DMS53 (cell line): ENCODE results near the gene JMJD6.
"Not testable (repeated sequence)": the region's sequence is repeated elsewhere in the genome, so short reads cannot be mapped to it uniquely, and the experiment has no call there.

ENCODE experiments used
- DNase-seq: peaks from one replicate; lab custom pipeline; 2025; lab: John Stamatoyannopoulos, UW

Gene JMJD6

DNA sequence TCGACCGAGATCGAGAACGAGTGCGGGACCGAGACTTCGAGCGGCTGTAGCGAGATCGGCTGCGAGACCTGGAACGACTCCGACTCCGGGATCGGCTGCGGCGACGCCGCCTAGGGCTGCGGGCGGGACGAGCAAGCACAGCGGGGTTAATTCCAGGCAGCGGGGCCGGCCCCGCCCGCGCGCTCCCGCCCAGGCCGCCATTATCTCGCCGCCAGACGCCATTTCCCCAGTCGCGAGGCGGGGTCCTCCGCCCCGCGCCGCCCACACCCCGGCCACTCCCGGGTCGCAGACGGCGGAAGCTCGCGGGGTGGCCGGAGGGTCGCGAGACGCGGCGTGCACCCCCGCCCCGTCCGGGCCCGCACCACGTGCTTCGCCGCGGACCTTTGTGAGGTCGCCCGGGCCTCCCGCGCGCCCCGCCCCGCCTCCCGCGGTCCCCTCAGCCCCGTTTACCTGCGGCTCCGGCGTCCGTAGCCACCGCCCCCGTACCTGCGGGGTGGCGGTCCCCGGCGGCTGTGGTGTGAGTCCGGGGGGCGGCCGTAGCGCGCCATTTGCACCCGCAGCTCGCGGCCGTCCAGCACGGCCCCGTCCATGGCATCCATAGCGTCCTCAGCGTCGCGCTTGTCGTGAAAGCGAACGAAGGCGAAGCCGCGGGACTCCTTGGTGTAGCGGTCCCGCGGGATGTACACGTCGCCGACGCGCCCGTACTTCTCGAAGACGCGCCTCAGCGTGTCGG is 10.1 kb upstream of the JMJD6 start:
- DNase-seq, result peak; percentile 85

GRCh38 chr17:76735586-76736348 is 9.4 kb upstream of the JMJD6 start:
- DNase-seq, result peak; percentile 56

DNA sequence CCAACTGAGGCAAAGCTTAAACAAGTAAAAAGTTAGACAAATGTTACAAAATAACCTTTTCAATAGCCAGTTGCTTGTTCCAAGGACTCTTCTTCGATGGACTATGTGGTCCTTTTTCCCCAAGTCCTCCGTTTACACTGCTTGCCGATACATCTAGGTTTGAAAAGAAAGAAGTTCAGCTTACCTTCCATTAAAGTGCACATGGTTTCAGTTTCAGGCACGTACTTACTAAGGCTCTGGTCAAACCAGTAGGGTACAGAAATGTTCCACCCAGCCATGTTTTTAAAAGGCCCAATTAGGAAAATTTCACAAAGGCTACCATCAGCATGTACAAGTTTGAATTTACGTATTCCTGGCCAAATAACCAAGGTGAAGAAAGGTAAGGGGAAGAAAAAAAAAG is 8.6 kb upstream of the JMJD6 start:
- peak; percentile 60 for DNase-seq

GRCh38 chr17:76734080-76734840 is 7.9 kb upstream of the JMJD6 start:
- peak; percentile 44 for DNase-seq

DNA sequence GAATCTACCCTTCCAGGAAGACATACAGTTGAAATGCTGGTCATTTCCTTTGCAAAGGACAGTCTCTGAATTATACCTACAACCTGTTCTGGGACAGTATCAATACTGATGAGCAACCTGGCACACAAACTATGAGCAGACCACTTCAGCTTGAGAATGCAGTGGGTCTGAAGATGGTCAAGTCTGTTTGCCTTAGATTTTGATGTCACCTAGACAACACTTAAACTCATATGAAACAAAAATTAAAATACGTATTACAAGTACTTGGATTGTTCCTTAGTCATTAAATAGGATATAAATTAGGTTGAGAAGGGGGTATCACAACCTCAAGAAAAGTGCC is 7.2 kb upstream of the JMJD6 start:
- DNase-seq, result peak; percentile 49

DNA sequence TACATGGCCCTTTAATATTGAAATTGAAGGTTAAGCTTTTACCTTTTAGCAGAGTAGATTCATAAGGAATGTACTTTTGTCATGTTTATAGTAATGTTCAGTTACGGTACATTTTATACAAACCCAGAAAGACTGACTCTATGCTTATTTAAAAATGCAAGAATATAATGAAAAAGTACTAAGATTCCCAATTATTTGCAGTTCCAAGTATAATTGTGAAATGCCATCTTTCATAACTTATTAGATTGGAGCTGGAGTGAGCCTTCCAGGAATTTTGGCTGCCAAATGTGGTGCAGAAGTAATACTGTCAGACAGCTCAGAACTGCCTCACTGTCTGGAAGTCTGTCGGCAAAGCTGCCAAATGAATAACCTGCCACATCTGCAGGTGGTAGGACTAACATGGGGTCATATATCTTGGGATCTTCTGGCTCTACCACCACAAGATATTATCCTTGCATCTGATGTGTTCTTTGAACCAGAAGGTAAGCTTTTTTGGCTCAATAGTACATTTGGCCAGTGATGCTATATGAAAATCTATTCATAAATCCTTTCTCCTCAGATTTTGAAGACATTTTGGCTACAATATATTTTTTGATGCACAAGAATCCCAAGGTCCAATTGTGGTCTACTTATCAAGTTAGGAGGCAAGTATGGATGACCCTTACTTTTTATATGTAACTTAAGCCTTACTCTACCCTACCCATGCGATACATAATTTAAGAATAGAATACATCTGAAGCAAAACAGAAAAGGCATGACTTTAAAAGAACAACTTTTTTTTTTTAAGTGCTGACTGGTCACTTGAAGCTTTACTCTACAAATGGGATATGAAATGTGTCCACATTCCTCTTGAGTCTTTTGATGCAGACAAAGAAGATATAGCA is 6.6 kb upstream of the JMJD6 start:
- DNase-seq, result peak; percentile 49

- DNase-seq, result peak; percentile 38
Measured at GRCh38 chr17:76731800-76732733, 5.7 kb upstream of the JMJD6 start.

DNA sequence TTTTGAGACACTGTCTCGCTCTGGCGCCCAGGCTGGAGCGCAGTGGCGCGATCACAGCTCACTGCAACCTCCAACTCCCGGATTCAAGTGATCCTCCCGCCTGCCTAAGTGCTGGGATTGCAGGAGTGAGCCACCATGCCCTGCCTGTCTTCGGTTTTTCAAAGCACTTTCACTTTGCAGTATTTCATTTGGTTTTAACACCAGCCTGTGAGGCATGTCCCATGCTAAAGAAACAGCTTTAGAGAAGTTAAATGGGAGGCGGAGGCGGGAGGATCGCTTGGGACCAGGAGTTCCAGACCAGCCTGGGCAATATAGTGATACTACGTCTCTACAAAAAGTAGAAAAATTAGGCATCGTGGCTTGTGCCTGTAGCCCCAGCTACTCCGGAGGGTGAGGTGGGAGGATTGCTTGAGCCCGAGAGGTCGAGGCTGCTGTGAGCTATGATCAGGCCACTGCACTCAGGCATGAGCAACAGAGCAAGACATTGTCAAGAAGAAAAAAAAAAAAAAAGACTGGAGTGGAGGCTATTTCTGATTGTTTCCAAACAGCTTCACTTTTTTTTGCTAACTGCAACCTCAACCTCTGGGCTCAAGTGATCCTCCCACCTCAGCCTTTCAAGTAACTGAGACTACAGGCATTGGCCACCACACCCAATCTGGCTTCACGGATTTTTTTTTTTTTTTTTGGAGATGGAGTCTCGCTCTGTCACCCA is 1.5 kb upstream of the JMJD6 start:
- peak; percentile 46 for DNase-seq

DNA sequence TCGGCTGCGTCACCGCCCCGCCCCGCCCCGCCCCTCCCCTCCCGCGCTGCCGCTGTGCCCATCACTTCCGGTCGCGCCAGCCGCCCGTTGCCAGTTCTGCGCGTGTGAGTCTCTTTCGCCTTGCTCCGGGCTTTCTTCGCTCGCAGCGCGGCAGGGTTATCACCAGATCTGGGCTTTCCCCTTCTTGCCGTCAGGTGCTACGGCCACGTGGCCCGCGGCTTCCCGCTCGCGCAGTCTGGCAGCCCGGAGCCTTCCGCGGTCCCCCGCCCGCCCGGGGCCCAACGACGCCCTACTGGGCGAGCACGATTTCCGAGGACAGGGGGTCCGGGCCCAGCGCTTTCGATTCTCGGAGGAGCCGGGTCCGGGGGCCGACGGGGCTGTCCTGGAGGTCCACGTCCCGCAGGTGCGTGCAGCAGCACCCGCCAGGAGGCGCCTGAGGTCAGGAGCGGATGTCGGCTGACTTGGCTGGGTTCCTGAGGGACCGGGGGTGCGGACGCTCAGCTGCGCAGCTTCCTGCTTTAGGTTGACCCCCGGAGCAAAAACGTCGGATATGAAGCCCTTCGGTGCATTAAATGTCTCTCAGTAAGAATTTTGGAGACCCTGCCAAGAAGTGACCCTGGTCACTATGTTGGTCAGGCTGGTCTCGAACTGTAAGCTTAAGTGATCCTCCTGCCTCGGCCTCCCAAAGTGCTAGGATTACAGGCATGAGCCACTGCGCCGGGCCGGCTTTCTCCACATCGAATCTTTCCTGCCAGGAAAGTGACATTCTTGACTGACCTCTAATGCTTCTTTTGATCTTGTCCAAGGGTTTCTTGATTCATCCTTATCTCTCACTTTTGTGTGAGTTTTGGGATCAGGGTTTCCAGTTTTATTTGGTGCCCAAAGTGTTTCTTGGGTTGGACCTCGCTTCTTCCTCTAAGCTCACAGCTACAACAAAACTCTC is 641 bp upstream of the JMJD6 start, which contains the start of gene METTL23:
TSS of gene METTL23 (plus strand) at position 64 of the 943 bp plus-strand sequence. CDS start 2,872 bp downstream, outside the sequence.
- DNase-seq, result peak; percentile 89

- DNase-seq, result peak; percentile 77
Measured at GRCh38 chr17:76725580-76726230, 701 bp downstream of the JMJD6 start.

DNA sequence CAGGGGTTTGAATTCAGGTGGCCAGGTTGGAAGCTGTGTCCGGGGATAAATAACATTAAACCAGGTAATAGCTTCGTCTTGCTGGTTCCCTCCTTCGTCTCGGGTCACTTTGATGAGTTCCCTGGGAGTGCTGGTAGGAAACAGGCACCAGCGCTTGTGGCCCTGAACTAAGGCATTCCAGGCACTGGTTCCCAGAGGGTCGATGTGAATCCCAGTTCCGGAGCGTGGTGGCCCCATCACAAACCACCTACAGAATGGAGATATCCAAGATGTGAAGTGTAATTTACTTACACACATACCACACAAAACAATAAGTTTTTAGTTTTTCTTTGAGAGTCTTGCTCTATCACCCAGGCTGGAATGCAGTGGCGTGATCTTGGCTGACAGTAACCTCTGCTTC is 2.6 kb downstream of the JMJD6 start:
- no peak for DNase-seq

- not testable (repeated sequence) for DNase-seq
Measured at GRCh38 chr17:76722977-76723376, 3.4 kb downstream of the JMJD6 start.

GRCh38 chr17:76722279-76722678 is 4.1 kb downstream of the JMJD6 start:
- no peak for DNase-seq

DNA sequence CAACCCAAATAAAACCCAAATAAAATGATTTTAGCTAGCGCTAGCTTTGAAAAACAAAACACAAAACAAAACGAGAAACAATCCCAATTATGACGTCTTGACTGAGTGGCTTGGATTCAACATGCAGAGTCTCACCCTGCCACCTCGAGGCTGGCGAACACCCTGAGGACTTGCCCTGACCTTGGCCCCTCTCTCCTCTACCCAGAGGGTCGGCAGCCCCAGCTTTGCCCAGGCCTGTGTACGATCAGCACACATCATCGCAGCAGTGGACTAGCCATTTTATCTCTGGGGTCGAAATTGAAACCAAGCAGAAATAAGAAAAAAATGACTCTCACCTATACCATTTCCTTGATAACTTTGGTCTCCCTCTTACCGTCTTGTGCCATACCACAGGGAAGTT is 4.9 kb downstream of the JMJD6 start:
- DNase-seq, result no peak

- no peak for DNase-seq
Measured at GRCh38 chr17:76720941-76721340, 5.5 kb downstream of the JMJD6 start.

DNA sequence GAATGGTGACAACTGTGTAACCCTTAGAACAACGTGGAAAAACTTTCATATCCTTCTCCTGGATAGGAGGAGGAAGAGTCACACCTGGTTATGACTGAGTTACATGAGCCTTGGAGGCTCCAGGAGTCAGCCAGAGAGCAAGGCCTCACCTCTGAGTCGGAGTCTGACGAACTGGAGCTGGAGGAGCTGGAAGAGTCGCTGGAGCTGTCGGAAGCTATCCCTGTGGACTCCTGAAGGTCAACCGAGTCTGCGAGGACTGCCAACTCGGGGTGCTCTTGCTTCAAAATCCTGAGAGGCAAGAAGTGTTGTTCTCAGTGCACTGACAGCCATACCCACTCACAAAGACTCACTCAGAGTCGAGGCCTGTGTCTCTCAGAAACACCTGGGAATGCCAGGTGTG is 6.2 kb downstream of the JMJD6 start:
- no peak for DNase-seq

DNA sequence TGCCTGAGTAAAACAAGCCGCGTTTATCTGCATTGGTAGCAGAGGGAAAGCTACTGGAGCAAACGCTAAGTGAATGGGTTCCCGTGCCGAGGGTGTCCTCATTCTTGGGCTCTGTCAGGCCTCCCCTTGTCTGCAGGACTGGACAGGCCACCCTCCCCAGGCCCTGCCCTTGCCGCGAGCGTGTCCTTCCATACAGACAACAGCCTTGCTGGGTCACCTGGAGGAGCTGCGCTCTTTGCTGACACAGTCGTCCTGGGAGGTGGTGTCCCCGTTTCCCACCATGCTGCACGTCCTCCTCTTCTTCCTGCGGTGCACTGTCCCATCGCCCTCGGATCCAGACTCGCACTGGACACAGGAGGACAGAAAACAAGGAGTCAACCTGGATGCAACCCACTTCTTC is 7.9 kb downstream of the JMJD6 start:
- DNase-seq, result no peak

DNA sequence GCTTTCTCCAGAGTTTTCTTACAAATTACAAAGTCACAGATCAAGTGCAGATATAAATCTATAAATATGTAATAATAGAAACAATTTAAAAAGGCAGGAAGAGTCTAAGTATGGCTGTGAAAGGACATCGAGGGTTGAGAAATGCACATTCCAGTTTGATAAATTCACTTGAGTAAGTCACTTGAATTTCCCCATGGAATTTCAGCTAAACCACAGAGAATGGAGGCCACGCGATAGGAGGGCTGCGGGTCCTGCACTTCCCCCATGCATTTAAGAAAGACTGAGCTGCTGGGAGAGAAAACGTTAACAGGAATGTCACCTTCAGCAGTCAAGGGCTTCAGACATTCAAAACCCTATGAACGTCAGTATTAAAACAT is 9.6 kb downstream of the JMJD6 start:
- no peak for DNase-seq
